ENCODE data around the gene TCEAL7.

GRCh38 chrX:103343105-103343504 lies 13.1 kb downstream of the TCEAL7 start:
- TF ChIP-seq POLR2A (IDR thresholded peaks at IDR 0.05; ENCODE audit: low read length) = no peak
- TF ChIP-seq, protein P1, sequence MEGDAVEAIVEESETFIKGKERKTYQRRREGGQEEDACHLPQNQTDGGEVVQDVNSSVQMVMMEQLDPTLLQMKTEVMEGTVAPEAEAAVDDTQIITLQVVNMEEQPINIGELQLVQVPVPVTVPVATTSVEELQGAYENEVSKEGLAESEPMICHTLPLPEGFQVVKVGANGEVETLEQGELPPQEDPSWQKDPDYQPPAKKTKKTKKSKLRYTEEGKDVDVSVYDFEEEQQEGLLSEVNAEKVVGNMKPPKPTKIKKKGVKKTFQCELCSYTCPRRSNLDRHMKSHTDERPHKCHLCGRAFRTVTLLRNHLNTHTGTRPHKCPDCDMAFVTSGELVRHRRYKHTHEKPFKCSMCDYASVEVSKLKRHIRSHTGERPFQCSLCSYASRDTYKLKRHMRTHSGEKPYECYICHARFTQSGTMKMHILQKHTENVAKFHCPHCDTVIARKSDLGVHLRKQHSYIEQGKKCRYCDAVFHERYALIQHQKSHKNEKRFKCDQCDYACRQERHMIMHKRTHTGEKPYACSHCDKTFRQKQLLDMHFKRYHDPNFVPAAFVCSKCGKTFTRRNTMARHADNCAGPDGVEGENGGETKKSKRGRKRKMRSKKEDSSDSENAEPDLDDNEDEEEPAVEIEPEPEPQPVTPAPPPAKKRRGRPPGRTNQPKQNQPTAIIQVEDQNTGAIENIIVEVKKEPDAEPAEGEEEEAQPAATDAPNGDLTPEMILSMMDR (IDR thresholded peaks at IDR 0.05) = peak; percentile 71
- TF ChIP-seq HES2 (IDR thresholded peaks at IDR 0.05) = no peak
- no peak for TF ChIP-seq BHLHE40 (IDR thresholded peaks at IDR 0.05; ENCODE audit: low read depth, low read length)
- TF ChIP-seq HMGXB4 (CRISPR knock-in tag; IDR thresholded peaks at IDR 0.05; ENCODE audit: borderline replicate concordance) = no peak
- TF ChIP-seq CBX8 (IDR thresholded peaks at IDR 0.05) = no peak
- TF ChIP-seq KDM1A (IDR thresholded peaks at IDR 0.05; ENCODE audit: low read depth) = no peak
- TF ChIP-seq CEBPB (IDR thresholded peaks at IDR 0.05) = no peak
- TF ChIP-seq RAD21 (conservative IDR thresholded peaks at IDR 0.05 in 1 of 2, IDR thresholded peaks at IDR 0.05 in 1 of 2) = peak; percentile 69 to 70

All from A549 (cell line).